Stimulated activated CD8-positive, alpha-beta memory T cell treated with anti-CD3 and anti-CD28 coated beads, Interleukin-2, amount 100 ng/mL, for 48 hours (primary cell): ENCODE results near the gene FMO2.
A peak's percentile ranks its signal among the peaks of the same experiment; 100 is the strongest.

Experiments used
- DNase-seq, 2 donors: peaks; one replicate each; pipeline ENCODE4 v3.0.0-alpha.2; 2020; ENCODE audit warnings: low read depth in 2 of 2

FMO2 gene

DNA sequence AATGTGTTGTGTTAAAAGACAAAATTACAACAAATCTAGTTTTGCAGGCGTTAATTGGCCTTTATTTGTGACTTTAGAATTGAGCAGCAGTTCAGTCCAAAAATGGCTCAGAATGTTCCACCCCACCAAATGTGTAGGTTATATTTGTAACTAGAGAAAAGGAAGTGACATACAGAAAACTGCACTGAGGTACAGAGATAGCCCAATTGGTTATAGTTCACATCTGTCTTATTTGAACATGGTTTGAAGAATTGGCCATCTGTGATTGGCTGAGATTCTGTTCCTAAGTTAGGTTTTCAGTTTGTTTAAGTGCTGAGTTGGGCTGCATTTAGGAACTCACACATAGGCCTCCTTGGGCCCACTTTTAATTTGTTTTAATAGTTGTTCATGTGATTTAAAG is 12.0 kb upstream of the FMO2 start:
- DNase-seq, result no peak

GRCh38 chr1:171174560-171175294 is 10.4 kb upstream of the FMO2 start:
- no peak for DNase-seq

GRCh38 chr1:171177261-171177660 is 7.8 kb upstream of the FMO2 start:
- DNase-seq, result no peak

DNA sequence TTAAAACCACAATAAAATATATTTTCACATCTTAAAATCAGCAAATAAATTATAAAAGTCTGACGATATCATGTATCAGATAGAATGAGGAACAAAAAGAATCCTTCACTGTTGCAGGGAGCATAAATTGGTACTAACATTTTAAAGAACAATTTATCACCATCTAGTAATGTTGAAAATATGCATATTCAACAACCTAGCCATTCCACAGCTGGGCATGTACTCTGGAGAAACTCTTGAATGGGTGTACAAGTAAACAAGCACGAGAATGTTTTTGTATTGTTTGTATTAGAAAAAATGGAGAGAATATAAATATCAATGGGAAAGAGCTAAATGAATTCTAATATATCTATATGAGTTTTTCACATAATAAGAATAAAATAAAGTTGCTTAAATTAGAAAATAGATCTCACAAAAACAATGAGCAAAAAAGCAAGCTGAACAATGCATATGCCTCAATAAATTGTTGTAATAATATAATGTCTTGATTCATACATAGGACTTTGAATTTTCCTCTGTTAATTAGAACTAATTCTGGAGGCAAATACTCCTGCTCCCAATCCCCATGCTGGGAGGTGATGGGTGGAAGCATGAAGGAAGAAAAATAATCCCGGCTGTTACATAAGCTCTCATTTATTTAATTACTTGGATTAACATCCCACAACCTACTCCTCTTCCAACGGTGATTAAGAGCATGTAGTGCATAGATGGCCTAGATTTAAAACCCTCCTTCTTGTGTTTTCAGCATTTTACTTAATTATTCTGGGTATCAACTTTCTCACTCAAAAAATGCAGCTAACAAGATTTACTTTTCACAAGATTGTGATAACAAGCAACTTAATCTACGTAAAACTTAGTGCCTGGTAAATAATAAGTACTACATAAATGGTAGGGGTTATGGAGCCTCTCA is 5.5 kb upstream of the FMO2 start:
- DNase-seq, result no peak

- no peak for DNase-seq
Observed at GRCh38 chr1:171180670-171181069, 4.4 kb upstream of the FMO2 start.

- peak; percentile 1 to 25 for DNase-seq
Observed at GRCh38 chr1:171188388-171189266, 3.5 kb downstream of the FMO2 start.

DNA sequence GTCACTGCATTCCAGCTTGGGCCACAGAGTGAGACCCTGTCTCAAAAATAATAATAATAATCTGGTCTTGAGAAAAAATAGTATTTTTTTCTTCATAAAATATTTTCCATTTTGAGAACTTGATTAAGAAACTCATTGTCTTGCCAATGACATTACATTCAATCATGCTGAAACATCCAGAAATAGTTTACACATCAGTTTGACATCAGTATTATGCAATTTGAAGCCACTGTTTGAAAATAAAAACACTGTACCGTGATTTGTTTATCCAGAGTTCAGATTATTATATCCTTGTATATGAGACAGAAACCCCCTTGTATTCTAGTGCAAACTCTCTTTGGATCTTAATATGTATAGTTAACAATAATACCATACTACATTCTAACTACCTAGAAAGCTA is 6.9 kb downstream of the FMO2 start:
- no peak for DNase-seq

GRCh38 chr1:171195767-171196166 is 10.7 kb downstream of the FMO2 start:
- no peak for DNase-seq

GRCh38 chr1:171196351-171196750 is 11.3 kb downstream of the FMO2 start:
- no peak for DNase-seq

- no peak for DNase-seq
Observed at GRCh38 chr1:171198081-171198480, 13.0 kb downstream of the FMO2 start.

DNA sequence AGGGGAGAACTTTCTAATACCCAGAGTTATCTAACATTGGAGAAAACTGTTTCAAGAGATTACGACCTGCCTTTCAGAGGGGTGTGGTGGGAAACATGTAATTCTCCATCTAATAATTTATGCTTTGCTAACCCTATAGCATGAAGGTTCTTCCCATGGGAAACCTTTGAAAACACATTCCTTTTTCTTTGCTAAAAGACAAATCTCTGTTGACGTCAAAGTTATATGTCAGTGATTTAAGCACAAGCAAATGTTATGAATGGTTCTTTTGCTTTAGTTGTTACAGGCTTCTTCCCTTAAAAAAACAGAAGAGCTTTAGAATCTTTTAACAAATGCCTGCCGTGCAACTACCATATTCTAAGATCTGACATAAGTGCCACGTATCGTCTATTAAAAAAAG is 19.2 kb downstream of the FMO2 start:
- DNase-seq, result no peak

DNA sequence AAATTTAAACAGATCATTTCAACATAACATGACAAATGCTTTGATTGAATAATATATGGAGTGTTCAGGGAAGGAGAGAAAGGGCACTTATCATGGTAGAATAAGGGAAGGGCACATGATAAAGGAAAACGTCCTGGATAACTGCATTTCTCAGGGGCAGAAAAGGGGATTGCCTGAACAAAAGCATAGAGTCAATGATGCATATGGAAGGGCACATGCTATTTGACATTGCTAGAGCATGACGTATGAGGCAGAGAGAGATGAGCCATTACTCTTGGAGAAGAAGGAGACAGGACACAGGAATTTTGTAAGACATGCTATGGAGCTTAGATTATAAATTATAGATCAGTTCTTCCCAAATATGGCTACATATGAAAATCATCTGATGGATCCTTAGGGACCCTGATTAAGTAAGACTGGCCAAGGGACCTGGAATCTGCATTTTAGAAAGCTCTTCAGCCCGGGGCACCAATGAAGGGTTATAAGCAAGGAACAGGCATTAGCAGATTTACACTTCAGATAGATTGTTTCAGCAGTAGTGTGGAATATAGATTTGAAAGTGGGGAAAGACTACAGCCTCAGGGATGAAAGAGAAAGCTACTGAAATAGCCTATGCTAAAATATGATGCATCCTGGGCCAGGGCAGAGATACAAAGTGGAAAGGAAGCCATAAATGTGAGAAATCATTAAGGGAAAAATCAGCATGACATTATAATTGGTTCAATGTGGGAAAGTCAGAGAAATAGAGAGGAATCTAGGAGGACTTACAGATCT is 21.3 kb downstream of the FMO2 start:
- no peak for DNase-seq

DNA sequence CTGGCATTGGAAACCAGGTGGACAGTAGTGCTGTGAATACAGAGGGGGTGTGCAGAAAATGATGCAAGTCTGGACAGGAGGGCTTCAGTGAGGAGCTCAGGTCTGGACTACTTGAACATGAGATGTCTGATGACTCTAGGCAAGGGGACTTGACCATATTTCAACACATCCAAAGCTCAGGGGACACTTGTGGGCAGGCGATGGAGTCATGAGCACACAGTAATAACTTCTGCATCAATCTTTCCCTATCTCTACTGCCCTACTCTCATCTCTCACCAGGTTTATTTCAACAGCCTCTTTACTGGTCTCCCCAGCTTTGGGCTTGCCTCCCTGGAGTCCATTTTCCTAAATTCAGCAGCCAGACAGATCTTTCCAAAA is 21.9 kb downstream of the FMO2 start:
- no peak for DNase-seq

GRCh38 chr1:171207377-171207776 is 22.3 kb downstream of the FMO2 start:
- DNase-seq, result no peak

DNA sequence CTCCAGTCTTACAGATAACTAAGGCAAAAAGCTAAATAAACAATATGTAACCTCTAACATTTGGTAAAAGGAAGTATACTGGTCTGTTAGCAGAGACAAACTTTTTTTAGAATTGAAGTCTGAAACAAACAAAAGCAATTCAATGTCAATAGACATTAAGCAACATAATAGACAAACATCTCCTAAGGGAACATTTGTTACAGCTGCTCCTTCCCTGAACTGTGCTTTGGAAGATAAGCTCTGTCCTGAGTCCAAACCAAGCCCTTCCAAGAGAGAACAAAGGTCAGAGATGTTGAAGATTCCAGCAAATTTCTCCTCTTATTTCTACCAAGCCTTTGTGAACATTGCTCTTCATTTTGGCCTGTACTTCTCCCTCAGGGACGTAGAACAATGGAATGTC is 25.3 kb downstream of the FMO2 start:
- no peak for DNase-seq

DNA sequence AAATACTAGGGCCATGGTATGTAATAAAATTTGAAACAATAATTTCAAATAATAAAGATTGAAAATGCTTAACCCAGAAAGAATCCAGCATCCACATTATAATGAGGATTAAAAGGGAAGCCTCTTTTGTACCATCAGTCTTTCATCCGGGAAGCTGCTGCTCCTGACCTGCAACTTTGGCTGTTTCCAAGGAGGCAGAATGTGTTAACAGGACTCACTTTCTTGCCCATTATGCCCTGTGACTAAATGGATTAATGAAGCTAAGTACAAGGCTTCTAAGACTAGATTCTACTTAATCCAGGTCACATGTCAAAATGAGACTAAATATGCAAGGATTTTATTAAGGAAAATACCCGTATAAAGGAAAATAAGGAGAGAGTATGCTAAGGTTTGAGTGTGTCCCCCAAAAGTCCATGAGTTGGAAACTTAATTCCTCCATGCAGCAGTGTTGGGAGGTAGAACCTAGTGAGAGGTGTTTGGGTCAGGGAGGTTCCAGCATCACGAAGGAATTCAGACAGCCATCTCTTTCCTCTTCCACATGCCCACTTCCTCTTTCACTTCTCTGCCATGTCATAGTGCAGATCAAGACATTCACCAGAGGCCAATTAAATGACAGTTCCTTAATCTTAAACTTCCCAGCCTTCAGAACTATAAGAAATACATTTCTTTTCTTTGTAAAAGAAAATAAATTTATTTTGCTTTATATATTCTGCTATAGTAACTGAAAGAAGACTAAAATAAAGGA is 27.7 kb downstream of the FMO2 start:
- DNase-seq, result no peak

DNA sequence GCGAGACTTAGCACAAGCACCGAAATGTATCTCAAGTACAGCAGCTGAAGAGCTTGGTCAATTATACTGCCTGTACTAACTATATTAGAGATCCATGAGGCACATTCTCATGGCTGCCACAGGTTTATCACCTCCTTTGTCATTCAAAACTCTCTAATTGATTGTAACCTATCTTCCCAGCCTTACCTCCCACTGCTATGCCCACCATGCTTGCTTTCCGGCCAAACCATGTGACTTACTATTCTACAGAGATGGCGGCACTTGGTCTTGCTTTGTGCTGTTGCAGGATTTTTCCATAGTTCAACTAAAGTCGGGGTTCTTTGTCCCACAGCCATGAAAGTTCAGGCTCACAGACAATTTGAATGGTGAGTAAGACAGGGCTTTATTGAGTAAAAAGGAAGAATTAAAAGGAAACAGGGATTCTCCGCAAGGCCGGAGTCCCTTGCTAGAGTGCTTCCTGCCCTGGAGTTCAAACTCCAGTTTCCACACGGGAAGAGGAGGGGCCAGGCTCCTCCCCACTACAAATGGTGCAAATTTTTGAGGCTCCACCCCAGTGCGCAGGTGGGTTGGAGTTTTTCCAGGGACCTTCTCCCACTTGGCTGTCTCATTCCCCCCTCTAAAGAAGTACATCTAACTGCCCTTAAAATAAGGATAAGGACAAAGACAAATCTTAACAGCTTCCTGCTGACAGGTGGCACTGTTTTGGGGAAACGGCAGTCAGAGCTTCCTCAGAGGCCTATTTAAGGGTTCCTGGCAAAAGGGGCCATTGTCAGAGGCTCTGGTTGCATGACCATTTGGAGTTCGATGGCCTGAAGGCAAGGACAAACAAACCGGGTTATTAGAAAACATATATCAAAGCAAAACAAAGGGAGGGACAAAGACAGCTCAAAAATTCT is 28.7 kb downstream of the FMO2 start:
- no peak for DNase-seq

- DNase-seq, result no peak
Observed at GRCh38 chr1:171217658-171218443, 32.8 kb downstream of the FMO2 start.

DNA sequence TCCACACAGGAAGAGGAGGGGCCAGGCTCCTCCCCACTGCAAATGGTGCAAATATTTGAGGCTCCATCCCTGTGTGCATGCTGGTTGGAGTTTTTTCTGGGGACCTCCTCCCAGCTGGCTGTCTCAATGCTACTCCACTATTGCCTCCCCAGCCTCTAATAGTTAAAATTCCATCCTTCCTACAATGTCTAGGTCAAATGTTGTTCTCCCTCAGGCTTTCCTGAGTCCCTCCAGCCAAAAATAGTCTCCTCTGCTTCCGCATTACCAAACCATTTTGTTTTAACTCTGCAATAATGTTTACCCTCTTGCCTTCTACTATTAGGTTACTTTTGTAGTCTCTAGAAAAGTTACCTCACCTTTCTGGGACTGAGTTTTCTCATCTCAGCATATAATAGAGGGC is 33.6 kb downstream of the FMO2 start:
- no peak for DNase-seq
